Stimulated activated CD4-positive, alpha-beta T cell treated with anti-CD3 and anti-CD28 coated beads, Interleukin-1b, Interleukin-23, amount 100 ng/mL, for 4 hours (primary cell): ENCODE results near the gene PHLDB3.
A peak's percentile ranks its signal among the peaks of the same experiment; 100 is the strongest.
"Not testable (repeated sequence)": the region's sequence is repeated elsewhere in the genome, so short reads cannot be mapped to it uniquely, and the experiment has no call there.

Source experiments
- DNase-seq, 2 donors: peaks; one replicate each; pipeline ENCODE4 v3.0.0-alpha.2; 2020; ENCODE audit warnings: low read depth in 2 of 2

The PHLDB3 gene

GRCh38 chr19:43444531-43445287 is 59.8 kb downstream of the PHLDB3 start:
- DNase-seq: no peak

- not testable (repeated sequence) for DNase-seq
Measured at GRCh38 chr19:43444091-43444490, 60.5 kb downstream of the PHLDB3 start.

GRCh38 chr19:43441716-43442115 is 62.8 kb downstream of the PHLDB3 start:
- no peak for DNase-seq

- DNase-seq: no peak
Measured at GRCh38 chr19:43439709-43440063, 64.9 kb downstream of the PHLDB3 start.

DNA sequence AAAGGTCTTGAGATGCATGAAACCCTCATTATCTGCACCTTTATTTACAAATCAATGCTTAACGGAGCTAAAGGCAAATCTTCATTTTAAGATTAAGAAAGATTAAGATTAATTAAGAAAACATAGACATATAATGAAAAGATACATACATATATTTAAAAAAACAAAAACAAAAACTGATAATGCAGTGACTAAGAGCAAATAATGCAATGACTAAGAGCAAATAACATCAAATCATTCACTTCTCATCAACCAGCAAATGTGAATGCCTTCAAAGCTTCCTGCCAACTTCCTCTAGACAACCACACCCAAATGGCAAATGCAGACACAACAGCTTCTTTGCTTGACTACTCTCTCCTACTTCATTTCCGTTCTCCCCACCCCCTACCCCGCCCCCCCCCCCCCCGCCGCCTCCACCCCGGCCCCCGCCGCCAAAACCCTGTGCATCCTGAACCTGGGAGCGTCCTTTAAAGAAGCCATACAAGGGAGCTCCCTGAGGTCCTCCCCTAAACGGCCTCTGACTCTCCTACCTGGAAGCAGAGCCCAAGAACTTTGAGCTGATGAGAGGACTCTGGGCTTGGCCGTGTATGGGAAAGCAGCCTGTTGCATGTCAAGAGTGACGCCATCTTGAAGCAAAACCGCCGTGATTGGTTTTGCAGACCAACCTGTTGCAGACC is 65.4 kb downstream of the PHLDB3 start:
- peak in 1 of 2 donors; percentile 29 for DNase-seq

DNA sequence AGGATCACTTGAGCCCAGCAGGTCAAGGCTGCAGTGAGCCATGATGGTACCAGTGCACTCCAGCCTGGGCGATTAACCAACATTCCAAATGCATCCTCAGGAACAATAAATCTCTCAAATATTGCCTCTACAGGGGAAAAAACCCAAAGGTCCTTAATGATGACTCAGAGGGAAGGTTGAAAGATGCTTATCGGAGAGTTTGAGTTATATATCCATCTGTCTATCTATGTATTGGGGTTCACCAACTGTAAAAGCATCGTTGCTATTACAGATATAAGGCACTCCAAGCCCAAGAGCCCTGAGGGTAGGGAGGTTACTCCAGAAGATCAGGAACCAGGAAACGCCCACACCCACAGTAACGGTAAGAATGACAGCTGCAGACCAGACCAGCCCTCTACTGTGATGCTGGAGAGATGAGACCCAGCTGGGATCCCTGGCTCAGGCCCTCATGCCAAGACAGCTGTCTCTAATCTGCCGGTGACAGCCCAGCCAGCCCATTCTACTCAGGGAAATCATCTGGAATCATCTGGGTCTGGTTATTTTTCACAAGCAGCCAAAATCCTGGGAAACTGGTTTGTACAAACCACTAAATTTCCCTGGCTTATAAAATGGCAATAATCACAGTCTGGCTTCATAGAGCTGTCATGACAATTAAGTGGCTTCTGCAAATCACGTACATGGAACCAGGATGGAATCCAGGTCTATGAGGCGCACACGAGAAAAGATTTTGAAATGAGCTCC is 66.1 kb downstream of the PHLDB3 start:
- DNase-seq: no peak

DNA sequence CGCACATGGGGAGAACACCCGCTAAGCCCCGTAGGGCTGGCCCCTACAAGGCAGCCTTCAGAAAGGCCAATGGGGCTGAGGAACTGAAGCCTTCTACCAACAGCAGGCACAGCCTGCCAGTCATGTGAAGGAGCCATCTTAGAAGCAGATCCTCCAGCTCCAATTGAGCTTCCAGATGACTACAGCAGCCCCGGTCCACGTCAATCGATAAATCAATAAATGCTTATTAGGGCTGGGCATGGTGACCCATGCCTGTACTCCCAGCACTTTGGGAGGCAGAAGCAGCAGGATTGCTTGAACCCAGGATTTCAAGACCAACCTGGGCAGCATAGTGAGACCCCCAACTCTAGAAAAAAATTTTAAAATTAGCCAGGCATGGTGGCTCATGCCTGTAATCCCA is 66.8 kb downstream of the PHLDB3 start:
- no peak for DNase-seq

DNA sequence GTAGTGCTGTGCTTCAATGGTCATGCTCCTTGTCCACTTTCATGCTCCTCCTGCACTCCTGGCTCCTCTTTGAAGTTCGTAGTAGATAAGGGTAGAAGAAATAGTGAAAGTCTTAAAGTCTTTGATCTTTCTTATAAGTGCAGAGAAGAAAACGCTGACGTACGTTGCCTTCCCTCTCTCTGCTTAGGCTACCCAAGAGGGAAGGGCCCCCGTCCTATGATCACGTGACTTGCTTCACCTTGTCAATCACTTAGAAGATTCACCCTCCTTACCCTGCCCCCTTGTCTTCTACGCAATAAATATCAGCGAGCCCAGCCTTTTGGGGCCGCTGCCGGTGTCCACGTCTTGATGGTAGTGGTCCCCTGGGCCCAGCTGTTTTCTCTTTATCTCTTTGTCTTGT is 67.3 kb downstream of the PHLDB3 start:
- DNase-seq: not testable (repeated sequence)

DNA sequence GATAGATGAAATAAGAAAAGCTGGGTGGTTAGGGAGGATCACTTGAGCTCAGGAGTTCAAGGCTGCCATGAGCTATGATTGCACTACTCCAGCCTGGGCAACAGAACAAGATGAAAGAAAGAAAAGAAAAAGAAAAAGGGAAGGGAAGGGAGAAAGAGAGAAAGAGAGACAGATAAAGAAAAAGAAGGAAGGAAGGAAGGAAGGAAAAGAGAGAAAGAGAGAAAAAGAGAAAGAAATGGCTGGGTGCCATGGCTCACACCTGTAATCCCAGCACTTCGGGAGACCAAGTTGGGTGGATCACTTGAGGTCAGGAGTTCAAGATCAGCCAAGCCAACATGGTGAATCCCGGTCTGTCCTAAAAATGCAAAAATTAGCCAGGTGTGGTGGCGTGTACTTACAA is 68.8 kb downstream of the PHLDB3 start:
- DNase-seq: no peak

DNA sequence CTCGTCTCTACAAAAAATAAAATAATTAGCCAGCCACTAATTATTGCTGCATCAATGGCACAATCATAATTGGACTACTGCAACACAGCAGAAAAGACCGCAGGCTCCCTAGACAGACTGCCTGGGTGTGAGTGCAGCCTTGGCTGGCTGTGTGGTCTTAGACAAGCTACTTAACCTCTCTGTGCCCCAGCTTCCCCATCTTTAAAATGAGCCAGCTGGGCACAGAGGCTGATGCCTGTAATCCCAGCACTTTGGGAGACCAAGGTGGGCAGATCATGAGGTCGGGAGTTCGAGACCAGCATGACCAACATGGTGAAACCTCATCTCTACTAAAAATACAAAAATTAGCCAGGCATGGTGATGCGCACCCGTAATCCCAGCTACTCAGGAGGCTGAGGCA is 70.9 kb downstream of the PHLDB3 start:
- DNase-seq: no peak

DNA sequence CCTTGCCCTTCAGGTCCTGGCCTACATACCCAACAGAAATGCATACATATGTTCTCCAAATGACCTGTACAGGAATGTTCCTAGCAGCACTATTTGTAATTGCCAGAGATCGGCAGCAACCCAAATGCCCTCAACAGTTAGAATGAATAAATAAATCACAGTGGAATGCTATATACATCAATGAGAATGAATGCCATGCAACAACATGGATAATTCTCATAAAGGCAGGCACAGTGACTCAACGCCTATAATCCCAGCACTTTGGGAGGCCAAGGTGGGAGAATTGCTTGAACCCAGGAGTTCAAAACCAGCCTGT is 71.2 kb downstream of the PHLDB3 start:
- no peak for DNase-seq

DNA sequence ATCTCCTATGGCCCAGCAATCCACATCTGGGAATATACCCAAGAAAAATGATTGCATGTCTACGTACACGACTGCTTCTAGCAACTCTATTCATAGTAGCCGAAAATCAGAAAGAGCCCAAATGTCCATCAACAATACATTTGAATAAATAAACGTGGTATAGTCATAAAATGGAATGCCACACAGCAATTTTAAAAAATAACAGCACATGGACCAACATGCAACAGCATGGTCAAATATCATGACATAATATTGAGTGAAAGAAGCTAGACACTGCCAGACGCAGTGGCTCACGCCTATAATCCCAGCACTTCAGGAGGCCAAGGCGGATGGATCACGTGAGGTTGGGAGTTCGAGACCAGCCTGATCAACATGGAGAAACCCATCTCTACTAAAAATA is 73.6 kb downstream of the PHLDB3 start:
- no peak for DNase-seq

- no peak for DNase-seq
Measured at GRCh38 chr19:43430142-43430710, 74.3 kb downstream of the PHLDB3 start.

GRCh38 chr19:43429395-43429794 is 75.2 kb downstream of the PHLDB3 start:
- no peak for DNase-seq

GRCh38 chr19:43425567-43426392 is 78.8 kb downstream of the PHLDB3 start:
- no peak for DNase-seq
